GM19025 (cell line): ENCODE results near the gene JARID2.

Experiments used
- ATAC-seq: cut with Tn5 transposase; IDR thresholded peaks from one replicate; pipeline ENCODE4 v1.9.1; 2021; ENCODE audit warnings: mild to moderate bottlenecking, low read depth, moderate library complexity; ENCODE audit not compliant: unreplicated experiment

Gene JARID2

GRCh38 chr6:15447546-15448267 is 201.8 kb downstream of the JARID2 start:
- ATAC-seq = no peak

GRCh38 chr6:15449011-15449410 is 203.1 kb downstream of the JARID2 start:
- no peak for ATAC-seq

- no peak for ATAC-seq
These were observed 205.9 kb downstream of the JARID2 start for GRCh38 chr6:15451738-15452137.

GRCh38 chr6:15452182-15452941 is 206.5 kb downstream of the JARID2 start:
- no peak for ATAC-seq

- no peak for ATAC-seq
These were observed 207.3 kb downstream of the JARID2 start for GRCh38 chr6:15453186-15453585.

- no peak for ATAC-seq
These were observed 207.8 kb downstream of the JARID2 start for GRCh38 chr6:15453622-15454021.

GRCh38 chr6:15456422-15456821 is 210.6 kb downstream of the JARID2 start:
- ATAC-seq = no peak

- ATAC-seq = no peak
These were observed 211.3 kb downstream of the JARID2 start for GRCh38 chr6:15457121-15457650.

- no peak for ATAC-seq
These were observed 212.2 kb downstream of the JARID2 start for GRCh38 chr6:15458021-15458459.

- no peak for ATAC-seq
These were observed 214.3 kb downstream of the JARID2 start for GRCh38 chr6:15460110-15460727.

GRCh38 chr6:15461127-15461944 is 215.5 kb downstream of the JARID2 start:
- no peak for ATAC-seq

- no peak for ATAC-seq
These were observed 216.4 kb downstream of the JARID2 start for GRCh38 chr6:15462256-15462655.

- ATAC-seq = no peak
These were observed 217.1 kb downstream of the JARID2 start for GRCh38 chr6:15462717-15463525.

GRCh38 chr6:15464211-15464725 is 218.4 kb downstream of the JARID2 start:
- ATAC-seq = peak; percentile 55

GRCh38 chr6:15465212-15465611 is 219.3 kb downstream of the JARID2 start:
- no peak for ATAC-seq

GRCh38 chr6:15470746-15471145 is 224.9 kb downstream of the JARID2 start:
- no peak for ATAC-seq

- ATAC-seq = no peak
These were observed 226.8 kb downstream of the JARID2 start for GRCh38 chr6:15472621-15473020.

GRCh38 chr6:15473174-15473573 is 227.3 kb downstream of the JARID2 start:
- ATAC-seq = no peak

GRCh38 chr6:15473741-15474161 is 227.9 kb downstream of the JARID2 start:
- no peak for ATAC-seq
